HCT116 (cell line): ENCODE data around the gene EIF3B. TPM values are rescaled to one million over a fixed set of nuclear protein-coding genes. Genes with fewer than 3 reads are reported as not detected.

ENCODE experiments used
- ATAC-seq: fragments of 200-7000 bp; cut with Tn5 transposase; 2 replicates; pipeline ENCODE4 v1.9.1; 2020; ENCODE audit warnings: mild to moderate bottlenecking, moderate library complexity
- BruUV-seq: library from RNA; stranded (reverse); fragments of 400-500 nt; replicated peaks from 2 replicates; lab custom pipeline; 2021; lab: Mats Ljungman, UMichigan
- CTCF ChIA-PET: fragments of 300-600 bp; sonication (Branson Sonifier 250); formaldehyde crosslinking; loops from one replicate; lab custom pipeline; 2021; ENCODE audit warnings: antibody characterized with exemption; lab: Charles Lee
- POLR2A ChIA-PET: fragments of 300-600, 350-600 bp; sonication (Branson Sonifier 250); formaldehyde crosslinking; loops from one replicate; lab custom pipeline; 2021; ENCODE audit warnings: antibody characterized with exemption; lab: Charles Lee
- RAD21 ChIA-PET, 2 experiments: fragments of 300-600 bp; sonication (Branson Sonifier 250); formaldehyde crosslinking; loops; one replicate each; lab custom pipeline; 2023; ENCODE audit warnings: low total read pairs in 2 of 2; ENCODE audit not compliant: uncharacterized antibody in 2 of 2, unreplicated experiment in 2 of 2, low non-redundant PET in 1 of 2; lab: Charles Lee
- DNase-seq: peaks from one replicate; pipeline ENCODE4 v3.0.0-alpha.2; 2010; ENCODE audit warnings: low read depth, low spot score
- H2AFZ ChIP-seq: fragments of 200-600 bp; shearing (Covaris generic), sonication (generic); 2 replicates; pipeline ENCODE4 v1.6.1; 2017; ENCODE audit warnings: low read depth, mixed run types, mixed read lengths, antibody characterized with exemption, low read length; ENCODE audit not compliant: poor library complexity, severe bottlenecking
- H3K27ac ChIP-seq: 2 replicates; pipeline ENCODE4 v1.5.1; 2012; ENCODE audit warnings: low read depth, low read length
- H3K27me3 ChIP-seq: fragments of 200-600 bp; sonication (generic); 2 replicates; pipeline ENCODE4 v1.6.1; 2016; ENCODE audit warnings: mixed run types, low read length, mixed read lengths; ENCODE audit not compliant: insufficient read depth
- H3K36me3 ChIP-seq, 2 experiments: fragments of 200-500 bp in 1 of 2; fragments of 200-600 bp in 1 of 2; sonication (Bioruptor generic) in 1 of 2; sonication (generic) in 1 of 2; 2 replicates each; pipeline versions ENCODE4 v1.5.1 to v1.6.1; 2014 to 2016; ENCODE audit warnings: low read length in 2 of 2, inconsistent platforms in 1 of 2, mixed read lengths in 1 of 2, mixed run types in 1 of 2; ENCODE audit not compliant: insufficient read depth in 2 of 2, control insufficient read depth in 1 of 2
- H3K4me1 ChIP-seq, 2 experiments: fragments of 200-600 bp in 1 of 2; sonication (generic) in 1 of 2; 2 replicates each; pipeline versions ENCODE4 v1.5.1 to v1.6.1; 2012 to 2017; ENCODE audit warnings: low read length in 2 of 2, inconsistent platforms in 1 of 2, mild to moderate bottlenecking in 1 of 2, mixed read lengths in 1 of 2, mixed run types in 1 of 2, moderate library complexity in 1 of 2; ENCODE audit not compliant: insufficient read depth in 2 of 2, control insufficient read depth in 1 of 2
- H3K4me2 ChIP-seq: fragments of 200-600 bp; sonication (generic); 2 replicates; pipeline ENCODE4 v1.6.1; 2017; ENCODE audit warnings: mixed run types, low read length, mixed read lengths
- H3K4me3 ChIP-seq, 2 experiments: fragments of 200-600 bp in 1 of 2; sonication (generic) in 1 of 2; replicated peaks in 1 of 2; 2 replicates each; pipeline ENCODE4 v1.5.1; 2011 to 2016; ENCODE audit warnings: low read length in 2 of 2, control low read depth in 1 of 2, low read depth in 1 of 2, mild to moderate bottlenecking in 1 of 2, mixed read lengths in 1 of 2, mixed run types in 1 of 2
- H3K79me2 ChIP-seq: fragments of 200-600 bp; sonication (generic); 2 replicates; pipeline ENCODE4 v1.6.1; 2017; ENCODE audit warnings: mild to moderate bottlenecking, mixed run types, low read length, moderate library complexity, mixed read lengths; ENCODE audit not compliant: insufficient read depth
- H3K9ac ChIP-seq: fragments of 200-600 bp; sonication (generic); 2 replicates; pipeline ENCODE4 v1.6.1; 2016; ENCODE audit warnings: low read length, mixed read lengths
- H3K9me2 ChIP-seq: fragments of 200-600 bp; sonication (generic), shearing (Covaris generic); 2 replicates; pipeline ENCODE4 v1.6.1; 2017; ENCODE audit warnings: mixed run types, mild to moderate bottlenecking, moderate library complexity; ENCODE audit not compliant: insufficient read depth
- H3K9me3 ChIP-seq, 2 experiments: fragments of 200-500 bp in 1 of 2; fragments of 200-600 bp in 1 of 2; sonication (Bioruptor generic) in 1 of 2; sonication (generic) in 1 of 2; 2 replicates each; pipeline ENCODE4 v1.6.1; 2014 to 2017; ENCODE audit warnings: low read length in 2 of 2, mixed read lengths in 2 of 2, inconsistent platforms in 1 of 2, low read depth in 1 of 2, mild to moderate bottlenecking in 1 of 2, mixed run types in 1 of 2, moderate library complexity in 1 of 2; ENCODE audit not compliant: control insufficient read depth in 1 of 2, insufficient read depth in 1 of 2
- H4K20me1 ChIP-seq: fragments of 200-600 bp; sonication (generic), shearing (Covaris generic); 2 replicates; pipeline ENCODE4 v1.6.1; 2017; ENCODE audit warnings: mixed run types, mild to moderate bottlenecking, moderate library complexity; ENCODE audit not compliant: insufficient read depth
- ATF3 ChIP-seq: IDR thresholded peaks from 2 replicates; pipeline ENCODE4 v1.6.1; 2012
- CBX3 ChIP-seq: IDR thresholded peaks from 2 replicates; pipeline ENCODE4 v1.6.1; 2012; ENCODE audit warnings: low read depth
- CEBPB ChIP-seq: IDR thresholded peaks from 2 replicates; pipeline ENCODE4 v1.6.1; 2012; ENCODE audit warnings: low read depth
- EZH2phosphoT487 ChIP-seq: fragments of 200-600 bp; IDR thresholded peaks from 2 replicates; pipeline ENCODE4 v1.6.1; 2018; ENCODE audit warnings: antibody characterized with exemption, borderline replicate concordance
- FOSL1 ChIP-seq: IDR thresholded peaks from 2 replicates; pipeline ENCODE4 v1.6.1; 2012; ENCODE audit warnings: low read depth
- JUND ChIP-seq: IDR thresholded peaks from 2 replicates; pipeline ENCODE4 v1.6.1; 2012
- POLR2A ChIP-seq: IDR thresholded peaks from 2 replicates; pipeline ENCODE4 v1.7.0; 2011; ENCODE audit warnings: borderline replicate concordance; ENCODE audit not compliant: insufficient read depth, insufficient read length; ENCODE audit errors: extremely low read depth
- YY1 ChIP-seq: IDR thresholded peaks from 2 replicates; pipeline ENCODE4 v1.6.1; 2011; ENCODE audit warnings: low read length, low read depth, moderate library complexity, mild to moderate bottlenecking; ENCODE audit not compliant: insufficient replicate concordance; ENCODE audit errors: extremely low read depth
- ZBTB33 ChIP-seq: IDR thresholded peaks from 2 replicates; pipeline ENCODE4 v1.6.1; 2011; ENCODE audit warnings: mild to moderate bottlenecking, low read length, moderate library complexity; ENCODE audit not compliant: insufficient replicate concordance; ENCODE audit errors: extremely low read depth
- intact Hi-C: fragments of 100-400 bp; cut with micrococcal nuclease; formaldehyde crosslinking; loops from 2 replicates; pipeline ENCODE4 v1.10.0; 2022
- total RNA-seq: library from RNA; stranded (reverse); gene quantifications from one replicate; pipeline ENCODE4 v1.2.1, GENCODE V29; 2021; ENCODE audit not compliant: unreplicated experiment

The EIF3B gene
- total RNA-seq, 1 experiment from 2014 or later = 324 TPM

GRCh38 chr7:2359610-2360009 is 5.0 kb downstream of the EIF3B start:
- POLR2A ChIA-PET = no interaction called here
- peaks cover 54% of the 10 kb centered on the region; the same call in 1 of the 2 replicates for H4K20me1 ChIP-seq

More at GRCh38 chr7:2359610-2360009, 5.0 kb downstream of the EIF3B start:
- no peak for ATAC-seq
- Histone ChIP-seq H3K79me2 (peaks cover 94% of the 10 kb centered on the region), H3K4me2 (no peak overlapping the region), H3K4me3 (no peak overlapping the region), H2AFZ (no peak overlapping the region), H3K9ac (no peak overlapping the region), H3K27me3 (no peaks in the 10 kb centered on the region), H3K4me1 (peaks cover 5 to 19% of the 10 kb centered on the region in 2 experiments; a peak in 3 of 4 replicates), H3K36me3 (peaks cover 47 to 70% of the 10 kb centered on the region in 2 experiments), H3K9me2 (no peaks in the 10 kb centered on the region), H3K9me3 (no peaks in the 10 kb centered on the region), H3K27ac (no peak overlapping the region)
- no TSS peak for BruUV-seq
- TF ChIP-seq FOSL1 = no peak
- TF ChIP-seq YY1 = no peak
- TF ChIP-seq CBX3 = no peak
- TF ChIP-seq POLR2A = no peak
- TF ChIP-seq CEBPB = no peak
- TF ChIP-seq ATF3 = no peak
- no peak for TF ChIP-seq ZBTB33
- no peak for TF ChIP-seq JUND
- no peak for TF ChIP-seq EZH2phosphoT487
- CTCF ChIA-PET = no interaction called here
- RAD21 ChIA-PET = no interaction called here
- intact Hi-C loops = no loop called here
- DNase-seq = no peak
